ENCODE data around the gene OSBPL8. TPM values are rescaled to one million over a fixed set of nuclear protein-coding genes. Genes with fewer than 3 reads are reported as not detected.

The OSBPL8 gene
- total RNA-seq, 4 donors from 2014 or later = 50.0 to 55.0 (median 54.7) TPM

DNA sequence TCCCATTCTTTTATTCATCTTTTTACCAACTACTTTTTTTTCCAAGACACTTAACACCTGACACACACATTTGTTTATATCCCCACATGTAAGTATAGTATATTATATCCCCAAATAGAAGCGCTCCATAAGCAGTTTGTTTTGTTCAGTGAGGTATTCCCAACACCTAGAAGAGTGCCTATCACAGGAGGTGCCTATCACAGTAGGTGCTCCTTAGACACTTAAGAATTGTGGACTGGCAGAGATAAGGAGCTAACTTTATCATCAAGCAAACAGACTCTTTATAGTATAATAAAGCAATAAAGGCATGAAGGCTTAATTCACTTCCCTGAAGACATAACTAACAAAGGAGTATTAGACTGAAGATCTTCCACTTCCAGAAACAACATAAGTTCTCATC is 29.1 kb downstream of the OSBPL8 start:
- H3K27ac ChIP-seq (replicated peaks in 1 of 4) = no peak overlapping the region
- TF ChIP-seq POLR2AphosphoS5 (IDR thresholded peaks at IDR 0.05) = no peak
- no peak for TF ChIP-seq EP300 (IDR thresholded peaks at IDR 0.05)
- TF ChIP-seq POLR2A (IDR thresholded peaks at IDR 0.05; ENCODE audit: low read depth) = no peak
- TF ChIP-seq, protein P1, sequence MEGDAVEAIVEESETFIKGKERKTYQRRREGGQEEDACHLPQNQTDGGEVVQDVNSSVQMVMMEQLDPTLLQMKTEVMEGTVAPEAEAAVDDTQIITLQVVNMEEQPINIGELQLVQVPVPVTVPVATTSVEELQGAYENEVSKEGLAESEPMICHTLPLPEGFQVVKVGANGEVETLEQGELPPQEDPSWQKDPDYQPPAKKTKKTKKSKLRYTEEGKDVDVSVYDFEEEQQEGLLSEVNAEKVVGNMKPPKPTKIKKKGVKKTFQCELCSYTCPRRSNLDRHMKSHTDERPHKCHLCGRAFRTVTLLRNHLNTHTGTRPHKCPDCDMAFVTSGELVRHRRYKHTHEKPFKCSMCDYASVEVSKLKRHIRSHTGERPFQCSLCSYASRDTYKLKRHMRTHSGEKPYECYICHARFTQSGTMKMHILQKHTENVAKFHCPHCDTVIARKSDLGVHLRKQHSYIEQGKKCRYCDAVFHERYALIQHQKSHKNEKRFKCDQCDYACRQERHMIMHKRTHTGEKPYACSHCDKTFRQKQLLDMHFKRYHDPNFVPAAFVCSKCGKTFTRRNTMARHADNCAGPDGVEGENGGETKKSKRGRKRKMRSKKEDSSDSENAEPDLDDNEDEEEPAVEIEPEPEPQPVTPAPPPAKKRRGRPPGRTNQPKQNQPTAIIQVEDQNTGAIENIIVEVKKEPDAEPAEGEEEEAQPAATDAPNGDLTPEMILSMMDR (IDR thresholded peaks at IDR 0.05) = no peak
- H3K4me1 ChIP-seq = peaks cover 0 to 12% (median 0%) of the 10 kb centered on the region in 4 donors
- H3K4me3 ChIP-seq = no peak overlapping the region
- H3K36me3 ChIP-seq = no peaks in the 10 kb centered on the region
- H3K9me3 ChIP-seq = no peaks in the 10 kb centered on the region
- WGBS = 100% methylated on average over 1 of the region's 1 CpG
- DNase-seq (ENCODE audit: extremely low spot score) = no peak
- no peaks in the 10 kb centered on the region for H3K27me3 ChIP-seq
- intact Hi-C loops (cut with DNase I) = no loop called here

DNA sequence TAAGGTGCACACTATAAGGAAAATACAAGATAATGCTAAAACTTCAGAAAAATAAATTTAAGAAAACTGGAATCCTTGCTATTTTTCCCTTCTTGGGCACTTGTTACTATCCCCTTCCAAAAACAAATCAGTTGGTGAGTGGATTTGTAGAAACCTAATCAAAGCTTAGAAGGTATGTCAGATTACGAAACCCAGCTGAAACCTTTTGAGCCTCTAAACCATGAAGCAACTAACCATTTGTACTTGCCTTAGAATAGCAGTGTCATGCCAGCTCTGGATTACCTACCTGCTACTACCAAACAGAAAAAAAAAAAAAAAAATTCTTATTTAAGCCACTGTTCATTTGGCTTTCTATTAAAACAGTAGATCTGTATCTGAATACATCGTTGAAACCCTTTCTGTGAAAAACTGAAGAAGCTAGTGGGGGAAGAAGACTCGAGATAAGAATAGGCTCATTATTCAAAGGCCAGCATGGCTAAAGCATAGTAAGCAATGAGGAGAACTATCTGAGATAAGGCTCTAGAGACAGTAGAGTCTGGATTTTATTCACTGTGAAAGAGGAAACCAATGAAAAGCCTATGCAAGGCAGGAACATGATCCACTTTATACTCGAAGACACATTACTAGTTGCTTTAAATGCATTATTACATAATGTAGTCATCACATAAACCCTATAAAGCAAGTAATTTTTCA is 30.2 kb downstream of the OSBPL8 start:
- Histone ChIP-seq H3K9me3 (no peaks in the 10 kb centered on the region), H3K27ac (replicated peaks in 1 of 4) (no peak overlapping the region), H3K36me3 (no peaks in the 10 kb centered on the region), H3K27me3 (no peaks in the 10 kb centered on the region), H3K4me1 (peaks cover 0 to 12% (median 0%) of the 10 kb centered on the region in 4 donors), H3K4me3 (no peak overlapping the region)
- WGBS = 59% methylated on average over 4 of the region's 4 CpGs
- intact Hi-C loops (cut with DNase I) = no loop called here
- no peak for DNase-seq (ENCODE audit: extremely low spot score)
- TF ChIP-seq, protein P1 (IDR thresholded peaks at IDR 0.05) = no peak
- TF ChIP-seq EP300 (IDR thresholded peaks at IDR 0.05) = no peak
- no peak for TF ChIP-seq POLR2A (IDR thresholded peaks at IDR 0.05; ENCODE audit: low read depth)
- TF ChIP-seq POLR2AphosphoS5 (IDR thresholded peaks at IDR 0.05) = no peak

DNA sequence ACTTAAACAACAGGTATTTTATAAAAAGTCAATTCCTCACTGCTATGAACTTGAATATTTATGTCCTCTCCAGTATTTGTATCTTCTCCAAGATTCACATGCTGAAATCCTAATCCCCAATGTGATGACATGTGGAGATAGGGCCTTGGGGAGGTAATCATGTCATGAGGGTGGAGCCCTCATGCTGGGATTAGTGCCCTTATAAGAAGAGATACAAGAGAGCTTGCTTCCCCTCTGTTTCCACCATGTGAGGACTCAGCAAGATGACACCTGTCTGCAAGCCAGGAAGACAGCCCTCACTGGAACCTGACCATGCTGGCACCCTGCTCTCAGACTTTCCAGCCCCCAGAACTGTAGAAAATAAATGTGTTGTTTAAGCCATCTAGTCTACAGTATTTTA is 36.2 kb downstream of the OSBPL8 start:
- TF ChIP-seq POLR2AphosphoS5 (IDR thresholded peaks at IDR 0.05) (no peak), EP300 (IDR thresholded peaks at IDR 0.05) (no peak), POLR2A (IDR thresholded peaks at IDR 0.05; ENCODE audit: low read depth) (no peak)
- TF ChIP-seq, protein P1 (IDR thresholded peaks at IDR 0.05) = no peak
- no peak for DNase-seq (ENCODE audit: extremely low spot score)
- no peaks in the 10 kb centered on the region for H3K27me3 ChIP-seq
- no peak overlapping the region for H3K4me3 ChIP-seq
- no peak overlapping the region for H3K27ac ChIP-seq (replicated peaks in 1 of 4)
- no peaks in the 10 kb centered on the region for H3K4me1 ChIP-seq
- H3K36me3 ChIP-seq = no peaks in the 10 kb centered on the region
- H3K9me3 ChIP-seq = no peaks in the 10 kb centered on the region
- intact Hi-C loops (cut with DNase I) = no loop called here

DNA sequence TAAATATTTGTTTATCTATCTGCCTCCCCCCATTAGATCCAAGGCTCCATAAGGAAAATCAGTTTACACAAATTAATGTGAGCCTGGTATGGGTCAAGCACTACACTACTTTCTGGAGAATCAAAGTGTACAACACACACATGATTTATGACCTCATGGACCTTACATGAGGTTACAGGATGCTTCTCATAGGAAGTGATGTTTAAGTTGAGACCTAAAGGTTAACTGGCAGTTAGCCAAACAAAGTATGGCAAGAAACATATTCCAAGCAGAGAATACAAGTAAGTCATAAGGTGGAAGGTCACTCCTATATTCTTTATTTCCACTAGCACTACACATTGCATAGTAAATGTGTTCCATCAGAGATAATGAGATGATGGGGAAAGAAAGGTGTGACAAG is 39.2 kb downstream of the OSBPL8 start:
- intact Hi-C loops (cut with DNase I) = no loop called here
- H3K36me3 ChIP-seq = no peaks in the 10 kb centered on the region
- H3K4me1 ChIP-seq = no peaks in the 10 kb centered on the region
- H3K4me3 ChIP-seq = no peak overlapping the region
- no peaks in the 10 kb centered on the region for H3K9me3 ChIP-seq
- no peak overlapping the region for H3K27ac ChIP-seq (replicated peaks in 1 of 4)
- no peak for DNase-seq (ENCODE audit: extremely low spot score)
- no peaks in the 10 kb centered on the region for H3K27me3 ChIP-seq
- no peak for TF ChIP-seq EP300 (IDR thresholded peaks at IDR 0.05)
- TF ChIP-seq POLR2A (IDR thresholded peaks at IDR 0.05; ENCODE audit: low read depth) = no peak
- TF ChIP-seq, protein P1 (IDR thresholded peaks at IDR 0.05) = no peak
- no peak for TF ChIP-seq POLR2AphosphoS5 (IDR thresholded peaks at IDR 0.05)

DNA sequence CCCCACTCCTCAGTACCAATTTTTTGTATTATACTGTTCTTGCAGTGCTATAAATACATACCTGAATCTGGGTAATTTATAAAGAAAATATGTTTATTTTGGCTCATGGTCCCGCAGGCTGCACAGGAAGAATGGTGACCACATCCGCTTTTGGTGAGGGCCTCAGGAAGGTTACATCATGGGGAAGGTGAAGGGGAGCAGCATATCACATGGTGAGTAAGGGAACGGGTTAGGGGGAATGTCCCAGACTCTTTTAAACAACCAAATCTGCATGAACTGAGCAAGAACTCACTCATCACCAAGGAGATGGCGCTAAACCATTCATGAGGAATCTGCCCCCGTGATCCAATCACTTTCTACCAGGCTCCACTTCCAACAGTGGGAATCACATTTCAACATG is 40.0 kb downstream of the OSBPL8 start:
- H3K9me3 ChIP-seq = no peaks in the 10 kb centered on the region
- TF ChIP-seq, protein P1 (IDR thresholded peaks at IDR 0.05) = no peak
- TF ChIP-seq POLR2AphosphoS5 (IDR thresholded peaks at IDR 0.05) = no peak
- no peak for TF ChIP-seq EP300 (IDR thresholded peaks at IDR 0.05)
- no peak for TF ChIP-seq POLR2A (IDR thresholded peaks at IDR 0.05; ENCODE audit: low read depth)
- H3K4me1 ChIP-seq = no peaks in the 10 kb centered on the region
- no peak for DNase-seq (ENCODE audit: extremely low spot score)
- H3K27ac ChIP-seq (replicated peaks in 1 of 4) = no peak overlapping the region
- WGBS = 81% methylated on average over 5 of the region's 5 CpGs
- H3K27me3 ChIP-seq = no peaks in the 10 kb centered on the region
- H3K4me3 ChIP-seq = no peak overlapping the region
- no peaks in the 10 kb centered on the region for H3K36me3 ChIP-seq
- intact Hi-C loops (cut with DNase I) = no loop called here

Measured in esophagus muscularis mucosa (tissue), 4 donors.